HEK293T (cell line): ENCODE data around the gene ACBD6.

Experiments used
- ARNT ChIP-seq: fragments of 450-650 bp; IDR thresholded peaks from 2 replicates; pipeline ENCODE4 v1.6.1; 2017; ENCODE audit warnings: mild to moderate bottlenecking
- BHLHE40 ChIP-seq: fragments of 450-650 bp; IDR thresholded peaks from 2 replicates; pipeline ENCODE4 v1.6.1; 2016; ENCODE audit warnings: mild to moderate bottlenecking, moderate library complexity, borderline replicate concordance
- CTBP1 ChIP-seq: fragments of 450-650 bp; IDR thresholded peaks from 2 replicates; pipeline ENCODE4 v1.6.1; 2016; ENCODE audit warnings: borderline replicate concordance
- FOXM1 ChIP-seq: fragments of 450-650 bp; IDR thresholded peaks from 2 replicates; pipeline ENCODE4 v1.6.1; 2017; ENCODE audit warnings: mild to moderate bottlenecking, borderline replicate concordance
- LEF1 ChIP-seq: fragments of 450-650 bp; IDR thresholded peaks from 2 replicates; pipeline ENCODE4 v1.6.1; 2017; ENCODE audit warnings: mild to moderate bottlenecking, borderline replicate concordance
- PKNOX1 ChIP-seq: fragments of 450-650 bp; IDR thresholded peaks from 2 replicates; pipeline ENCODE4 v1.6.1; 2016
- SP1 ChIP-seq: fragments of 450-650 bp; IDR thresholded peaks from 2 replicates; pipeline ENCODE4 v1.6.1; 2017
- SUZ12 ChIP-seq: fragments of 450-650 bp; IDR thresholded peaks from 2 replicates; pipeline ENCODE4 v1.6.1; 2016; ENCODE audit warnings: mild to moderate bottlenecking
- ZNF384 ChIP-seq: fragments of 450-650 bp; IDR thresholded peaks from 2 replicates; pipeline ENCODE4 v1.6.1; 2016

- TF ChIP-seq LEF1 (no peak), CTBP1 (no peak), ZNF384 (no peak), BHLHE40 (no peak), SP1 (no peak), SUZ12 (no peak), ARNT (no peak), PKNOX1 (no peak), FOXM1 (no peak)
Measured at GRCh38 chr1:180261030-180261429, 241.3 kb downstream of the ACBD6 start.
